ENCODE measurements around the gene APOBEC4. TPM values are rescaled to one million over a fixed set of nuclear protein-coding genes. Genes with fewer than 3 reads are reported as not detected.

The APOBEC4 gene
- total RNA-seq, 1 experiment from 2014 or later = not detected

DNA sequence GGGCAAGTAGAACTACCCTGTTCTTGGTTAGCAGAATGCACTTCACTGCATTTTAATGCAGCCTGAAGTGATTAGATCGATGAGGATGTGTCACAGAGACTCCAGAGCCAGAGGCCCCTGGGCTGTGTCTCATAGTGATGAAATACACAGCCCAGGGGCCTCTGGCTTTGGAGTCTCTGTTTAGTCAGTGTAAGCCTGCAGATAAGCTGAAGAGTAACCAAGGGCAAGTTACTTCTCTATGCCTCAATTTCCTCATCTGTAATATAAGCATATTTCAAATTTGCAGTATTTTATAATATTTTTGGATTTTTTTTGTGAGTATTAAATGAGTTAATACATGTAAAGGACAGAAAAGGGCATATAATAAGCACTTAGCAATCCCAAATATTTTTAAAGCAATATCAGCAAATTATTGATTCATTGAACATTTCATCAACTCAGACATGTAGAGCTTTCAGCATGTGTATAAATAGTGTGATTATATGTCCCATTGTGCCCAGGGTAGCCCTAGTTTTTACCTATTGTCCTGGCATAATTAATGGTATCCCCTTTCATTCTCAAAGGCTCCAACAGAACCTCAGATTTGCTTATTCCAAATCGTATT lies 23.6 kb upstream of the APOBEC4 start:
- Histone ChIP-seq H3K27ac (ENCODE audit: low read depth, low read length) (no peak overlapping the region), H3K4me3 (replicated peaks in 1 of 2; ENCODE audit: low read depth in 1 of 2, low read length in 2 of 2) (no peak overlapping the region), H3K9me3 (ENCODE audit: control insufficient read depth in 1 of 2, insufficient read depth in 1 of 2, low read depth in 1 of 2, low read length in 2 of 2) (no peaks in the 10 kb centered on the region), H3K9me2 (ENCODE audit: insufficient read depth) (no peaks in the 10 kb centered on the region), H3K27me3 (ENCODE audit: insufficient read depth, low read length) (no peaks in the 10 kb centered on the region), H2AFZ (ENCODE audit: low read depth, low read length, poor library complexity, severe bottlenecking) (no peak overlapping the region), H4K20me1 (ENCODE audit: insufficient read depth) (no peaks in the 10 kb centered on the region), H3K36me3 (ENCODE audit: control insufficient read depth in 1 of 2, insufficient read depth in 2 of 2, low read length in 2 of 2) (no peaks in the 10 kb centered on the region), H3K4me2 (ENCODE audit: low read length) (no peak overlapping the region), H3K9ac (ENCODE audit: low read length) (no peak overlapping the region), H3K79me2 (ENCODE audit: insufficient read depth, low read length) (no peaks in the 10 kb centered on the region), H3K4me1 (ENCODE audit: control insufficient read depth in 1 of 2, insufficient read depth in 2 of 2, low read length in 2 of 2) (no peaks in the 10 kb centered on the region)
- no TSS peak for BruUV-seq (replicated peaks)
- ChIA-PET RAD21 (ENCODE audit: low non-redundant PET in 1 of 2, low total read pairs in 2 of 2, uncharacterized antibody in 2 of 2, unreplicated experiment in 2 of 2) (no interaction called here), POLR2A (no interaction called here), CTCF (interaction anchor here (3.1 kb wide), 1 partner anchor 8 kb away, joined by 19 read pairs; no protein-coding TSS in a partner anchor)
- DNase-seq (ENCODE audit: low read depth, low spot score) (no peak), ATAC-seq (no peak)
- TF ChIP-seq SP1 (IDR thresholded peaks at IDR 0.05; ENCODE audit: low read depth) (no peak), YY1 (IDR thresholded peaks at IDR 0.05; ENCODE audit: extremely low read depth, insufficient replicate concordance, low read depth, low read length) (no peak), ZFX (IDR thresholded peaks at IDR 0.05) (no peak), SRF (IDR thresholded peaks at IDR 0.05; ENCODE audit: low read depth) (no peak), EZH2phosphoT487 (IDR thresholded peaks at IDR 0.05; ENCODE audit: borderline replicate concordance) (no peak), RAD21 (IDR thresholded peaks at IDR 0.05; ENCODE audit: low read depth) (no peak), ZNF274 (IDR thresholded peaks at IDR 0.05; ENCODE audit: low read depth, low read length) (no peak)
- intact Hi-C loops (cut with micrococcal nuclease) = loop anchor here (5.0 kb wide), 1 partner anchor 394 kb away; no protein-coding TSS in a partner anchor

DNA sequence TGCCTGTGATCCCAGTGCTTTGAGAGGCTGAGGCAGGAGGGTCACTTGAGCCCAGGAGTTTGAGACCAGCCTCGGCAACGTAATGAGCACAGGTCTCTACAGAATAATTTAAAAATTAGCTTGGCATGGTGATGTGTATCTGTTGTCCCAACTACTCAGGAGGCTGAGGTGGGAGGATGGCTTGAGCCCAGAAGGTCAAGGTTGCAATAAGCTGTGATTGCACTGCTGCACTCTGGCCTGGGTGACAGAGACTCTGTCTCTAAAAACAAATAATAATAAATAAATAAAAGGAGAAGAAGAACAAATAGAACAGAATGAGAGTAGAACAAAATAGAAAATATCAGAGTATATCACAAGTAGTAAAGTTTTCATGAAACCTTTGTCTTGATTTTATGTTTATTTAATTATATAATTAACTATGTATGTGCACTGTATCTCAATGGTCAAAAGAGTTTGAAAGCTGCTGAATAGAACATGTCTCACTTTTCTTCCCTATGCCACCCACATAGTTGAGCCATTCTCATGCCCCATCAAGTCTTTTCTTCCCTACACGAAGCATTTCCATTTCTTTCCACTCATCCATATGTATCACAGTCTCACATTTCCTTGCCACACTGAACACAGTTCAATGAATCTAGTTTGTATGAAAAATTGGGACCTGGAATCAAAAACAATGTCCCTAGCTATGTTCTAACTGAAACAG lies 22.9 kb upstream of the APOBEC4 start:
- Histone ChIP-seq H3K9me2 (ENCODE audit: insufficient read depth) (no peaks in the 10 kb centered on the region), H3K4me3 (replicated peaks in 1 of 2; ENCODE audit: low read depth in 1 of 2, low read length in 2 of 2) (no peak overlapping the region), H3K9ac (ENCODE audit: low read length) (no peak overlapping the region), H3K4me1 (ENCODE audit: control insufficient read depth in 1 of 2, insufficient read depth in 2 of 2, low read length in 2 of 2) (no peaks in the 10 kb centered on the region), H3K36me3 (ENCODE audit: control insufficient read depth in 1 of 2, insufficient read depth in 2 of 2, low read length in 2 of 2) (no peaks in the 10 kb centered on the region), H2AFZ (ENCODE audit: low read depth, low read length, poor library complexity, severe bottlenecking) (no peak overlapping the region), H3K27me3 (ENCODE audit: insufficient read depth, low read length) (no peaks in the 10 kb centered on the region), H3K27ac (ENCODE audit: low read depth, low read length) (no peak overlapping the region), H3K9me3 (ENCODE audit: control insufficient read depth in 1 of 2, insufficient read depth in 1 of 2, low read depth in 1 of 2, low read length in 2 of 2) (peaks cover 0 to 4% of the 10 kb centered on the region in 2 experiments; a peak in 1 of 4 replicates), H3K4me2 (ENCODE audit: low read length) (no peak overlapping the region), H3K79me2 (ENCODE audit: insufficient read depth, low read length) (no peaks in the 10 kb centered on the region), H4K20me1 (ENCODE audit: insufficient read depth) (no peaks in the 10 kb centered on the region)
- intact Hi-C loops (cut with micrococcal nuclease) = loop anchor here (5.0 kb wide), 1 partner anchor 394 kb away; no protein-coding TSS in a partner anchor
- CTCF ChIA-PET = interaction anchor here (3.1 kb wide), 1 partner anchor 9 kb away, joined by 19 read pairs; no protein-coding TSS in a partner anchor
- POLR2A ChIA-PET = no interaction called here
- RAD21 ChIA-PET (ENCODE audit: low non-redundant PET in 1 of 2, low total read pairs in 2 of 2, uncharacterized antibody in 2 of 2, unreplicated experiment in 2 of 2) = no interaction called here
- no TSS peak for BruUV-seq (replicated peaks)
- DNase-seq (ENCODE audit: low read depth, low spot score) (no peak), ATAC-seq (no peak)
- no peak for TF ChIP-seq CTCF (IDR thresholded peaks at IDR 0.05 in 2 of 3, conservative IDR thresholded peaks at IDR 0.05 in 1 of 3; ENCODE audit: borderline replicate concordance in 1 of 3, insufficient read depth in 1 of 3, low read depth in 2 of 3, low read length in 2 of 3)
- TF ChIP-seq CEBPB (IDR thresholded peaks at IDR 0.05; ENCODE audit: low read depth) = no peak
- no peak for TF ChIP-seq JUND (IDR thresholded peaks at IDR 0.05)
- no peak for TF ChIP-seq ZNF274 (IDR thresholded peaks at IDR 0.05; ENCODE audit: low read depth, low read length)
- no peak for TF ChIP-seq POLR2AphosphoS5 (IDR thresholded peaks at IDR 0.05; ENCODE audit: low read depth, low read length)
- TF ChIP-seq YY1 (IDR thresholded peaks at IDR 0.05; ENCODE audit: extremely low read depth, insufficient replicate concordance, low read depth, low read length) = no peak
- no peak for TF ChIP-seq REST (IDR thresholded peaks at IDR 0.05; ENCODE audit: low read depth)
- no peak for TF ChIP-seq EZH2 (IDR thresholded peaks at IDR 0.05)
- TF ChIP-seq FOSL1 (IDR thresholded peaks at IDR 0.05; ENCODE audit: low read depth) = no peak
- no peak for TF ChIP-seq EZH2phosphoT487 (IDR thresholded peaks at IDR 0.05; ENCODE audit: borderline replicate concordance)
